H1 (cell line): ENCODE data around the gene PHACTR1. TPM values are rescaled to one million over a fixed set of nuclear protein-coding genes. Genes with fewer than 3 reads are reported as not detected.

ENCODE experiments used
- CTCF ChIA-PET: fragments of 300-600 bp; sonication (Branson Sonifier 250); formaldehyde crosslinking; loops from one replicate; lab custom pipeline; 2021; ENCODE audit not compliant: partially characterized antibody; lab: Charles Lee
- POLR2A ChIA-PET: fragments of 300-600 bp; sonication (Branson Sonifier 250); formaldehyde crosslinking; loops from one replicate; lab custom pipeline; 2021; ENCODE audit warnings: inconsistent platforms; ENCODE audit not compliant: partially characterized antibody; lab: Charles Lee
- DNase-seq, 2 experiments: peaks; one replicate each; pipeline versions ENCODE4 v3.0.0 to v3.0.0-alpha.2; 2010 to 2022; ENCODE audit warnings: low spot score in 2 of 2, low read depth in 1 of 2, mixed read lengths in 1 of 2
- FAIRE-seq: peaks from 2 replicates; lab custom pipeline; 2011; peaks lifted over from hg19 to GRCh38; lab: Jason Lieb, UNC
- H2AFZ ChIP-seq: 2 replicates; pipeline ENCODE4 v1.8.1; 2012; ENCODE audit warnings: low read length, inconsistent platforms
- H2AK5ac ChIP-seq: 2 replicates; pipeline ENCODE4 v1.6.1; 2013; ENCODE audit warnings: low read depth, low read length
- H2BK120ac ChIP-seq: replicated peaks from 2 replicates; pipeline ENCODE3; 2013; ENCODE audit warnings: low read depth, low read length, inconsistent platforms
- H2BK12ac ChIP-seq: 2 replicates; pipeline ENCODE4 v1.6.1; 2013; ENCODE audit warnings: low read depth, low read length
- H2BK15ac ChIP-seq: 2 replicates; pipeline ENCODE4 v1.6.1; 2013; ENCODE audit warnings: low read length
- H2BK20ac ChIP-seq: 2 replicates; pipeline ENCODE4 v1.6.1; 2013; ENCODE audit warnings: low read length
- H2BK5ac ChIP-seq: 2 replicates; pipeline ENCODE4 v1.6.1; 2013; ENCODE audit warnings: low read depth, low read length
- H3K14ac ChIP-seq: 2 replicates; pipeline ENCODE4 v1.6.1; 2013; ENCODE audit warnings: inconsistent platforms; ENCODE audit not compliant: insufficient read length
- H3K18ac ChIP-seq: 2 replicates; pipeline ENCODE4 v1.6.1; 2013; ENCODE audit warnings: low read length; ENCODE audit errors: extremely low read depth
- H3K23ac ChIP-seq: 2 replicates; pipeline ENCODE4 v1.6.1; 2013; ENCODE audit warnings: inconsistent platforms; ENCODE audit not compliant: insufficient read length
- H3K23me2 ChIP-seq: 2 replicates; pipeline ENCODE4 v1.6.1; 2013; ENCODE audit warnings: low read depth, low read length
- H3K27ac ChIP-seq: 2 replicates; pipeline ENCODE4 v1.6.1; 2011; ENCODE audit warnings: low read depth, low read length, inconsistent platforms
- H3K27me3 ChIP-seq, 4 experiments: replicated peaks in 1 of 4; 1 replicate in 1 of 4; 2 replicates in 3 of 4; pipeline versions ENCODE4 v1.6.1 to v1.8.1; 2011 to 2013; ENCODE audit warnings: low read length in 3 of 4, mild to moderate bottlenecking in 3 of 4, inconsistent platforms in 2 of 4, mixed read lengths in 2 of 4, moderate library complexity in 1 of 4; ENCODE audit not compliant: control insufficient read depth in 3 of 4, insufficient read depth in 3 of 4; ENCODE audit errors: extremely low read depth in 1 of 4
- H3K36me3 ChIP-seq, 4 experiments: 2 replicates each; pipeline versions ENCODE4 v1.6.1 to v1.8.1; 2011 to 2013; ENCODE audit warnings: mild to moderate bottlenecking in 4 of 4, low read length in 3 of 4, moderate library complexity in 2 of 4, control low read depth in 1 of 4, inconsistent platforms in 1 of 4; ENCODE audit not compliant: insufficient read depth in 4 of 4, control insufficient read depth in 2 of 4
- H3K4ac ChIP-seq: replicated peaks from 2 replicates; pipeline ENCODE3; 2013; ENCODE audit warnings: low read length, low read depth, mixed read lengths, inconsistent platforms; ENCODE audit not compliant: insufficient read length
- H3K4me1 ChIP-seq, 4 experiments: replicated peaks in 1 of 4; 1 replicate in 1 of 4; 2 replicates in 3 of 4; pipeline versions ENCODE4 v1.6.1 to v1.8.1; 2011 to 2013; ENCODE audit warnings: low read length in 3 of 4, inconsistent platforms in 2 of 4, mixed read lengths in 1 of 4; ENCODE audit not compliant: insufficient read depth in 4 of 4, control insufficient read depth in 3 of 4
- H3K4me2 ChIP-seq, 2 experiments: 2 replicates each; pipeline versions ENCODE4 v1.6.1 to v1.8.1; 2011 to 2013; ENCODE audit warnings: low read depth in 2 of 2, low read length in 2 of 2, control low read depth in 1 of 2, inconsistent platforms in 1 of 2, mild to moderate bottlenecking in 1 of 2; ENCODE audit not compliant: insufficient read depth in 1 of 2
- H3K4me3 ChIP-seq, 4 experiments: fragments of 200-600, 300-600 bp in 1 of 4; sonication (generic), shearing (Covaris generic), sonication (Bioruptor Twin) in 1 of 4; 2 replicates each; pipeline versions ENCODE4 v1.5.1 to v1.8.1; 2011 to 2016; ENCODE audit warnings: low read length in 4 of 4, low read depth in 3 of 4, control low read depth in 2 of 4, inconsistent platforms in 2 of 4, mild to moderate bottlenecking in 2 of 4, mixed read lengths in 1 of 4, moderate library complexity in 1 of 4; ENCODE audit not compliant: insufficient read depth in 2 of 4; ENCODE audit errors: extremely low read depth in 1 of 4
- H3K56ac ChIP-seq: replicated peaks from 2 replicates; pipeline ENCODE3; 2013; ENCODE audit warnings: low read depth, mild to moderate bottlenecking, mixed read lengths, low read length, inconsistent platforms; ENCODE audit not compliant: insufficient read length
- H3K79me1 ChIP-seq: 2 replicates; pipeline ENCODE4 v1.6.1; 2013; ENCODE audit warnings: low read depth, low read length, control low read depth
- H3K79me2 ChIP-seq, 2 experiments: 2 replicates each; pipeline versions ENCODE4 v1.6.1 to v1.8.1; 2012 to 2013; ENCODE audit warnings: low read length in 2 of 2, mild to moderate bottlenecking in 2 of 2, inconsistent platforms in 1 of 2; ENCODE audit not compliant: insufficient read depth in 2 of 2, control insufficient read depth in 1 of 2
- H3K9ac ChIP-seq, 4 experiments: replicated peaks in 1 of 4; 1 replicate in 1 of 4; 2 replicates in 3 of 4; pipeline versions ENCODE4 v1.6.1 to v1.8.1; 2011 to 2013; ENCODE audit warnings: low read depth in 3 of 4, low read length in 3 of 4, control low read depth in 2 of 4, mild to moderate bottlenecking in 2 of 4, moderate library complexity in 2 of 4, inconsistent platforms in 1 of 4; ENCODE audit errors: extremely low read depth in 1 of 4
- H3K9me3 ChIP-seq, 2 experiments: 2 replicates each; pipeline versions ENCODE4 v1.6.1 to v1.8.1; 2012 to 2013; ENCODE audit warnings: mild to moderate bottlenecking in 2 of 2, moderate library complexity in 2 of 2, control low read depth in 1 of 2, inconsistent platforms in 1 of 2, low read depth in 1 of 2, low read length in 1 of 2, mixed read lengths in 1 of 2; ENCODE audit not compliant: insufficient read depth in 2 of 2
- H4K20me1 ChIP-seq, 2 experiments: replicated peaks in 1 of 2; 2 replicates each; pipeline versions ENCODE3 to v1.8.1; 2011 to 2013; ENCODE audit warnings: inconsistent platforms in 2 of 2, low read length in 2 of 2, mild to moderate bottlenecking in 1 of 2; ENCODE audit not compliant: insufficient read depth in 2 of 2, control insufficient read depth in 1 of 2
- H4K5ac ChIP-seq: 2 replicates; pipeline ENCODE4 v1.6.1; 2013; ENCODE audit warnings: low read length, low read depth, mixed read lengths, inconsistent platforms; ENCODE audit not compliant: insufficient read length
- H4K8ac ChIP-seq: 2 replicates; pipeline ENCODE4 v1.8.0; 2013; ENCODE audit warnings: mild to moderate bottlenecking, moderate library complexity, low read length, inconsistent platforms; ENCODE audit not compliant: insufficient read depth; ENCODE audit errors: extremely low read depth
- H4K91ac ChIP-seq: replicated peaks from 2 replicates; pipeline ENCODE3; 2013; ENCODE audit warnings: low read length, mixed read lengths, inconsistent platforms; ENCODE audit not compliant: insufficient read length
- ATF2 ChIP-seq: IDR thresholded peaks from 2 replicates; pipeline ENCODE4 v1.6.1; 2012; ENCODE audit warnings: low read length, inconsistent platforms
- EGR1 ChIP-seq: IDR thresholded peaks from 2 replicates; pipeline ENCODE4 v1.6.1; 2011; ENCODE audit warnings: low read depth, low read length, borderline replicate concordance
- PHF8 ChIP-seq: fragments of 200-600 bp; sonication (generic); conservative IDR thresholded peaks from 2 replicates; pipeline ENCODE4 v1.7.1; 2012; ENCODE audit warnings: low read depth, mild to moderate bottlenecking, inconsistent platforms, low read length, moderate library complexity
- RXRA ChIP-seq: IDR thresholded peaks from 2 replicates; pipeline ENCODE4 v1.6.1; 2011; ENCODE audit warnings: low read depth, mild to moderate bottlenecking, low read length, moderate library complexity; ENCODE audit not compliant: insufficient read depth
- SAP30 ChIP-seq: fragments of 300-600 bp; sonication (generic); IDR thresholded peaks from 2 replicates; pipeline ENCODE4 v1.7.1; 2012; ENCODE audit warnings: low read length, moderate library complexity, mild to moderate bottlenecking, inconsistent platforms; ENCODE audit not compliant: insufficient read depth, insufficient replicate concordance
- TAF1 ChIP-seq: IDR thresholded peaks from 2 replicates; pipeline ENCODE4 v1.6.1; 2011; ENCODE audit warnings: mild to moderate bottlenecking, low read depth, low read length
- polyA plus RNA-seq, 7 experiments: library from polyadenylated mRNA; depleted of rRNA in 3 of 7; stranded (reverse) in 5 of 7; unstranded in 2 of 7; fragments of >200 nt in 5 of 7; fragments of 200-250 nt in 2 of 7; gene quantifications; 1 replicate in 5 of 7; 2 replicates in 1 of 7; 4 replicates in 1 of 7; pipeline versions ENCODE4 v1.2.1 to v1.2.3, GENCODE V29; 2011 to 2013; ENCODE audit warnings: missing spikeins in 2 of 7, mixed read lengths in 2 of 7
- total RNA-seq: library from RNA; stranded (reverse); fragmentation: NEBNext Ultra II Directional; extraction: Animal tissue kit (Norgen Biotek cat#: 25700); gene quantifications from 2 replicates; pipeline ENCODE4 v1.2.1, GENCODE V29; 2021

The PHACTR1 gene
- total and polyA plus RNA-seq, 2 of the 8 experiments (the other 6 are each of a cell fraction or from before 2014, with no cell fraction given), result 3.9 to 17.1 TPM

- CTCF ChIA-PET, result interaction anchor here (0.6 kb wide), 1 partner anchor 110 kb away, joined by 3 read pairs; no protein-coding TSS in a partner anchor
- H4K8ac ChIP-seq, result no peak overlapping the region
- no peak for FAIRE-seq
Measured at GRCh38 chr6:12921467-12921866, 204.9 kb downstream of the PHACTR1 start.

More at GRCh38 chr6:12921467-12921866, 204.9 kb downstream of the PHACTR1 start:
- no peaks in the 10 kb centered on the region for H3K79me1 ChIP-seq
- no peak overlapping the region for H3K9ac ChIP-seq
- no peak overlapping the region for H3K4ac ChIP-seq
- no peak overlapping the region for H2BK12ac ChIP-seq
- H3K27me3 ChIP-seq, result no peaks in the 10 kb centered on the region
- no peak overlapping the region for H2BK15ac ChIP-seq
- no peak overlapping the region for H4K5ac ChIP-seq
- no peak overlapping the region for H3K4me3 ChIP-seq
- H3K36me3 ChIP-seq, result no peaks in the 10 kb centered on the region
- peaks cover 0 to 6% (median under 1%) of the 10 kb centered on the region in 4 experiments; a peak in 2 of 7 replicates for H3K4me1 ChIP-seq
- no peak overlapping the region for H2AFZ ChIP-seq
- no peak overlapping the region for H3K18ac ChIP-seq
- no peak overlapping the region for H2BK120ac ChIP-seq
- H2AK5ac ChIP-seq, result 0 out of 2 replicates have a peak overlapping the region, but pooled peaks have one; percentile 19
- H3K23ac ChIP-seq, result no peak overlapping the region
- H3K4me2 ChIP-seq, result no peak overlapping the region
- H3K14ac ChIP-seq, result no peak overlapping the region
- H2BK20ac ChIP-seq, result no peak overlapping the region
- DNase-seq, result no peak
- no peak overlapping the region for H2BK5ac ChIP-seq
- H3K27ac ChIP-seq, result no peak overlapping the region
- H3K23me2 ChIP-seq, result peaks cover 2% of the 10 kb centered on the region; the same call in 1 of the 2 replicates
- H3K79me2 ChIP-seq, result no peaks in the 10 kb centered on the region
- H4K20me1 ChIP-seq, result no peaks in the 10 kb centered on the region
- TF ChIP-seq PHF8, result no peak
- TF ChIP-seq ATF2, result no peak
- no peak for TF ChIP-seq TAF1
- no peak for TF ChIP-seq RXRA
- TF ChIP-seq EGR1, result no peak
- no peak for TF ChIP-seq SAP30
- POLR2A ChIA-PET, result no interaction called here
- no peak overlapping the region for H3K56ac ChIP-seq
- no peaks in the 10 kb centered on the region for H3K9me3 ChIP-seq
- no peak overlapping the region for H4K91ac ChIP-seq
